GM18511 (cell line): ENCODE measurements around the gene GIMAP8.
A peak's percentile ranks its signal among the peaks of the same experiment; 100 is the strongest.

Experiments used
- ATAC-seq: cut with Tn5 transposase; IDR thresholded peaks from one replicate; pipeline ENCODE4 v1.9.1; 2021; ENCODE audit warnings: mild to moderate bottlenecking, moderate library complexity; ENCODE audit not compliant: unreplicated experiment

Gene GIMAP8

DNA sequence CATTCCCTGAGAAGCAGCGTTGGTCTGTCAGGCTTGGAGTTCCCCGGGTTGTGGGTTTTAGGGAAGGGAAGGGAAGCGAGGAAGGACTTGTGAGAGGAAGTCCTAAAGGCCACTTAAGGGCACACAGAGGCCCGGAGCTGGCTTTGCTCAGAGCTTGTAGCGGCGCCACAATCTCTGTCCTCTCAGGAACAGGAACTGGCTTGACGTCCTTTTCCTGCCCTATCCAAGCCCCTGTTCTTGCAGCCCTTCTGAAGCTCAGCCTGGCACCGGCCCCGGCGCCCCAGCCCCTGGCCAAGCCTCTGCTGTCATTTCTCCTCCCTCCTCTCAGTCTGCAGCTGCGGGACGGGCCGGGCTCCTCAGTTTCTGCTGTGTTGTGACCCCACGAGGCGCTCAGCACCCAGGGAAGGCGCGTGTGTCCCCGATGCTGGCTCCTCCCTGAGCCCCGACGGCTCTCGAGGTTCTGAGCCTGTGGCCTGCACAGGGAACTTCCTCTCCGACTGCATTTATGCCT, at the start of gene GIMAP8:
GIMAP8 (plus strand) TSS at position 140 of the 511 bp plus-strand sequence. CDS start 16,069 bp downstream, outside the sequence.
- peak; percentile 42 for ATAC-seq

DNA sequence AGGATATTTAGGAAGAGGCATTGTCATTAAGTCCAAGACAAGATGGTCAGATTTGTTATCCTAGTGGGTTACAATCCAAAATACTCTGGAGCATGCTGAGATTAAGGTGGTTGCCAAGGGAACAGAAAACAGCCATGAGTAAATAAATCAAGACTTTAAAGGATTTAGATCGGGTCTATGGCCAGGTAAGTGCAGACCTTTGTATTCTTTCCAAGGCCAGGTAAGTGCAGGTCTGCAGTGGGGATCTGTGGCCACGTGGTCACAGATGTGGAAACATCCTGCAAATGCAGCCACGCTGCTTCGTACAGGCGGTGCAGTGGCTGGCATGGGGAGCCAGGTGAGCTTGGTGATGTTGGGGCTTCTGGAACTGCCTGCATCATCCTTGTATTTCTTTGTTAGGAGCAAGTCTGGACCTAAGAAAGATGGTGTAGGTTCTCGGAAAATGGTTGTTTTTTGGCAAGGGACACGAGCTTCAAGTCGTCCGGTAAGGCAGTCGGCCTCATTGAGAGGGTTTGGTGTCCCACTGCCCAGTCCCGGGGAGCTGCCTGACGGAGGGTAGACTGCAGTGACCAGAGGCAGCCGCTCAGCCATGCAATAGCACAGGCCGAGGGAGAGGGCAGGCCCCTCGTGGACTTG, 49.5 kb upstream of the GIMAP8 start:
- ATAC-seq: no peak

DNA sequence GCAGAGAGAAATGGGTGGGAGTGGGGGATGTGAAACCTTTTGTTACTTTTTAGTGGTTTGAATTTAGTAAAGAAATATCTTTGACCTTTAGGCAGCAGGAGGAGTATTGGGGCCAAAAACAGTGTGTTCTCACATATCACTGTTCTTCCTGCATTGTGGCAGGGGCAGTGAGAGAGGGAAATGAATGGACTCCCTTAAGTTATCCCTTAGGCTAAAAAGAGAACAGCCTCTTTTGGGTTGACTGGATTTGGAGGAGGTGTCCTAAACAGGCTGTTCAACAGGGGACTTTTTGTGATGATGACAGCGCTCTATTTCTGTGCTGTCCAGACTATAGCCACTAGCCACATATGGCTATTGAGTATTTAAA, 49.0 kb upstream of the GIMAP8 start:
- ATAC-seq: no peak

DNA sequence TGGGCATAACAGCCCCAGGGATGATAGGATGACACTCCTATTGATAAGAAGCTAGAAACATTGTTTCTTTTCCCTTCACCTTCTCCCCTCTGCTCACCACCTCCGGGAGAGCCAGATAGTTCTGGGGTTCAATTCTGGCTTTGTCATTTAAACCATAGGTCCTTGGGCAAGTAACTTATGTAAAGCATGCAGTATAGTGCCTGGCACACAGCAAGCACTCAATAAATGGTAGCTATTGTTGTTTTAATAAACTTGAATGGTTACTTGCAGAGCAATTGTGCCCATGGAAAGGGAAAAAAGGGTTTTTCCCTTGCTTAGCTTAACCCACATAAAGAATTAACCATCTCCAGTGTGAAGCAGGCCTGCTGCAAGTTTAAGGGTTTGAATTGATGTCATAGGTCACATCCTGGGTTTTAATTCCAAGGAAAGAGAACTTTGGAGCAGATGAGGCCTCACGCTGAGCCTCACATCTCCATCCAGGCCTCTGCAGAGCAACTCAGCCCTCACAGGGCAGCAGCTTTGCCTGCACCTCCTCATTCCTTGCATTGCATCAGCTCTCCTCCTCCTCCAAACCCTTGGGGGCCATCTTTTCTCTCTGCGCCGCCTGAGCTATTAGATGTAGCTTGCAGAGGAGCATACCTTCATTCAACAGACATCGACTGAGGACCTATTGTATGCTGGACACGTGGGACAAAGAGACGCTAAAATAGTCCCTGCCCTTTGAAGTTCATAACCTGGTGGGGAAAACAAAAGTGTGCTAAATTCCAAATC, 48.4 kb upstream of the GIMAP8 start:
- ATAC-seq: no peak

DNA sequence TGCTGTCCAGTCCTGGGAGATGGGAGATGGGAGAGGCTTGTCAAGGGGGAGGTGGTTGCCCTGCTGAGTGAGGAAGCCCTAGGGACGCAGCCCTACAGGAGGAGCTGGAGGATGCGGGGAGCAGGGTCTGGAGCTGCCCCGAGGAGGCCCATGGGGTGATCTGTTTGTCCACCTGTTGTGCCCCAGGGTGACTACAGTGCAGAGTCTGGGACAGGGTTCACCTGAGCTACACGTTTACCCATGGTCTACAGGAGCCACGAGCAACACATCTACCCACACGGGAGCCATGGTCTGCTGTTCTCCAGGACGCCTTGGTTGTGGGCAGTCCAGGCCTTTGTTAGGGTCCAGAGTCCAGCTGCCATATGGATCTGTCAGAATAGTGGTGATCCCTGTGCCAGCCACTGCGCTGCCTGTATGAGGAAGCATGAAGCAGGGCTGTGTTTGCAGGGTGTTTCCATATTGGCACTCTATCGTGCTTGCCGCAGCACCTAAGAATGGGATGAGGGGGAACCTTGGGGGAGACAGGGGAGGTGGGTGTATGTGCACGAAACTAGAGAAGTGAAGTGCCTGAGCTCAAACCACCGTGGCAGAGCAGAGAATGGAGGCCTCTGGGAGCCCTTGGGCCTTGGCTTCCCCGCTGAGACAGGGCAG, 47.6 kb upstream of the GIMAP8 start:
- ATAC-seq: no peak

DNA sequence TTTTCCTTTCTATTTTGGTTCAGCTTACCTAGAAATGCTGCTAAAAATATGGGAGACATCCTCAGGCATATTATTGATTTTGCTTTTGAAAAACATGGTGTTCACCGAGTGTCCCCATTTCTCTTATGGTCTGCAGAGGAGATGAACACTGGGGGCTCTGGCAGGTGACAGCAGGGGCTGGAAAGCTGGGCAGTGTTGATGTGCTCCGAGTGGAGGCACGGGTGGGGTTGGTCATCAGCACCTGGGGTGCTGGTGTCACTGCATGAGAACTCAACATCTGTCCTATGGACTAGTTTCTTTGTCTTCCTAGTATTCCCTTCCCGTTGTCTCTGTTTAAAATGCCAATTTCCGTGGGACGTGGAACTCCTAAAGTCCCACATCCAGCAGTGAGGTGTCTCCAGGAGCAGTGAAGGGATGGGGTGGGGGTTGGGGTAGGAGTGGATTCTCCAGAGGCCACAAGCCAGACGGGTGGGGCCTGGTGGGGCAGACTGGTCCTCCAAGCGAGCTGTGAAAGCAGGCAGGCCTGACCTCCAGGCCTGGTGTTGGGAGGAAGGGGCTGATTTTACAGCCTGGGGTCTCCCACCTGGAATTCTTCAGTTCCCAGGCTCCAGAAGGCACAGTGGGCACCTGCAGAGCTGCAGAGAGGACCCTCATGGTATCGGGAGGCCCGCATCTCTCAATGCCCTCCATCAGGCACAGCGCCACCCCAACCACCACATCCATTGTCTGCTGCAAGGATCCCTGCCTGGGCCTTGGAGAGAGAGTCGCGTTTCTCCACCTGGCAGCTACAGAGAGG, 46.9 kb upstream of the GIMAP8 start:
- no peak for ATAC-seq

DNA sequence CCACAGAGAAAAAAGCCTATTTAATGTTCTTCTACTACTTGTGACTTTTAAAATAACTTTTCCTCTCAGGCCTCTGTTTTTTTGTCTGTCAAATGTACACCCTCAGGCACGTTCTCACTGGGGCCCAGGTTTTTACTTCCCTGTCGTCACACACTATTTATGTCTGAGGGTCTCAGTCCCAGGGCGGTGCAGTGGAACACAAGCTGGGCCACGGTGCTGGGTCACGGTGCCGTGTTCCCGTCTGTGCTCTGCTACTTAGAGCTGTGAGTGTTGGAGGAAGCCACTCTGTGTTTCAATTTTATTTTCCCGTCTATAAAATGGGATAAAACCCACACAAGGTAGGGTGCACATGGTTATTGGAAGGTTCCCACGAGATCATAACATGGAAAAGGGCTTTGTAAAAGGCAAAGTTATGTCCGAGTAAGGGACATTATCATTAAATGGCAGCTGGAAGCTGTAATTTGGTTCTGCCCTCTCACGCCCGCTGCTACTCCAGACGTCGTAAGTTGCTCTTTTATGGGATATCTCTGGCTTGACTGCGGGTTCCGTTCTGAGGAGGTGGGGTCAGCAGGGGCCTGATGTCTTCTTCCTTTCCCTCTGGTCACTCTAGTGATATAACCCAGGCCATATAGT, 46.1 kb upstream of the GIMAP8 start:
- ATAC-seq: no peak

DNA sequence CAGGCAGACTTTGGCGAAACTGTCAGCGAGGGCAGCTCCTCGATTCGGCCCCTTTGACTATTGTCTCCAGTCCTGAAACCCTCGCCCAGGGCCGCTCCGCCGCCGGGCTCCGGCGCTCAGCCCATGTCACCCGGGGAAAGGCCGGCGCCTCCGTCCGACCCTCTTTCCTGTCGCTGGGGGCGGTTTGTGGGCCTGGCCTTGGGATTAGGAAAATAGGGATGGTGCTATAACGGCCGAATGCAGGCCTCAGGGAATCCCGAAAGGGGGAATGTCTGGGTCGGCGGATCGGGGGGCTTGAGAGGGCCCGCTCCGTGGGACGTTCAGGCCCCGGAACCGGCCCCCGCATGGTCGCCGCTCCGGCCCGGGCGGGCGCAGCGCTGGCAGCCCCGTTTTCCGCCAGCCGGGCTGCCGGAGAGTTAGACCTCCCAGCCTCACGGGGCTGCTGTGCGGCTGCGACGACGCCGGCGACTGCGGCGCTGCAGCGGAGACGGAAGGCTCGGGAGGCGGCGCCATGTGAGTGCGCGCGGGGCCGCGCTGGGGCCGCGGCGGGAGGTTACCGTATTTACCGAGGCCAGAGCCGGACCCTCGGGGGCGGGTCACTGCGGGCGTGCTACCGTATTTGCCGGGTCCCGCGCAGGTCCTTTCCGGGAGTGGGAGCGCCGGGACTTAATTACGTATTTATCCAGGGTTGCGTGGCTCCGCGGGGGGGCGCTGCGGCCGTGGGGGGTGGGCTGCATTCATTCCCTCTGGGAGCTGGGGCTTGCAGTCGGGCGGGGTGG, 45.4 kb upstream of the GIMAP8 start:
- peak; percentile 48 for ATAC-seq

DNA sequence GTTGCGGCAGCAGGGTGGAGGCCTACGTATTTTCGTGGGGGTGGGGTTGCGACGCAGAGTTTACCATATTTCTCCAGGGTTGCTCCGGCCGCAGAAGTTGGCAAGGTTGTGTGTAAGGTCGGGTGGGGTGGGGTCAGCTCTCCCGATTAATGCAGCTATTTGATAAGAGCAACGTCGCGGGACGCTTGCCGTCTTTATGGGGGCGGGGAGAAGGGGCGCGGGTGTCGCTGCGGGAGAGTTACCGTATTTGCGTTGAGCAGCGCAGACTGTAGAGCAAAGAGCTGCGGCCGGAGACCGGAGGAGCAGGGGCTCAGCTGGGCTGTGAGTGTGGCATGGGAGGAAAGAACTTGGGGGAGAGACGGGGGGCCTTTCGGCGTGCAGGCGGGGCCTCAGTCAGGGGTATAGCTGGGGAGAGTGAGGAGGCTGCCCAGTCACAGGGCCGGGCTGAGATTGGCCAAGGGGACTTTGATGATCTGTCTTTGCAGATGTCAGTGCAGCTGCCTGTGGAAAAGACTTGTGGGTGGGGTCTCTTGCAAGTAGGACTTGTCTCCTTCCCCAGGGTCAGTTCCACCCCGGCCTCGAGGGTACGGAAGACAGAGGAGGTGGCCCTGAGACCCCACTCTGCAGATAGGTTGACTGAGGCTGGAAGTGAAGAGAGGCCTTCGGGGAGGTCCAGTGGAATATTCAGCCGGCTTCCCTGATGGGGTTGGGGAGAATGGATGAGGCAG, 44.7 kb upstream of the GIMAP8 start:
- ATAC-seq: no peak

DNA sequence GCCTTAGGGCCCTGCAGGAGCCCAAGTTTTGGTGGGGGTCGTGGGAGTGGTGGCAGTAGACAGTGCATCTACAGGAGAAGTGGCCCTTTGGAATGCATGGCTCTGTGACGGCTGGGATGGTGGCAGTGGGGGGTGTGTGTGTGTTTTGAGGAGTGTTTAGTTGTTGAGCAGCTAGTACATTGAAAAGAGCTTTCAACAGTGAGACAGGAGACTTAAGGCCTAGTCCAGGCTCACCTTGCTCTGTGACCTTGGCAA, 44.2 kb upstream of the GIMAP8 start:
- no peak for ATAC-seq

DNA sequence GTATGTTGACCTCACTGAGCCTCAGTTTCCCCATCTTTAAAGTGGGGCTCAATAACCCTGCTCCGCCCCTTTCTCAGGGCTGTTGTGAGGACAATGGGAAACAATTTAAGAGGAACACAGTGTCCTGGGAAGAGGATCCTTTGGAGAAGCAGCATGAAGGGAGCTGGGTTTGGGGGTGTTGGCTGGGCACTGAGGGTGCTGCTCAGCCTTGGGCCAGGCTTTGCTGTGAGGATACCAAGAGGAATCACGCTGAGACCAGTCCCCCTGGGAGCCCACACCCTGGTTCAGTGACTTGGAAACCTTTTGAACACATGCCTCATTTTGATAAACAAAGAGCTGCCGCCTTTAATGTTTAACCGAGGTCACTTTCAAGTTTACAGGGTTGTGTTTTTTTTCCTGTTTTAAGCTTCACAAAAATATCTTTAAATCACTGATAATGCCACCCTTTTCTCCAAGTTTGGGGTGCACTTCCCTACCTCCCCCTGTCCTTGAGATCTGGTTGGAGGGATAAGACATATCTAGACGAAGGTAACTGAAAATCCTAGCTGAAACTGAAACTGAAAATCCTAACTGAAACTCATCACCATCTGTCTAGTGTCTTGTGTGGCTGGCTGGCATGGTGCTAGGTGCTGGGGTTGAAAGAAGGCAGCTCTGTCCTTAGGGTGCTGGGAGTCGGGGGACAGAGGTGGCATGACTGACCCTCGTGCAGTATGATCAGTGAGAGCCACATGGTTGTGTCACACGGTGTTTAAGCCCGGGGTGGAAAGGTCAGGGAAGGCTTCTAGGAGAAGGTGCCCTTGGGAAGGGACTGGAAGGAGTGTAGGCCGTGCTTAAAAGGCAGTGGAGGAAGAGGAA, 43.6 kb upstream of the GIMAP8 start:
- ATAC-seq: peak; percentile 75

DNA sequence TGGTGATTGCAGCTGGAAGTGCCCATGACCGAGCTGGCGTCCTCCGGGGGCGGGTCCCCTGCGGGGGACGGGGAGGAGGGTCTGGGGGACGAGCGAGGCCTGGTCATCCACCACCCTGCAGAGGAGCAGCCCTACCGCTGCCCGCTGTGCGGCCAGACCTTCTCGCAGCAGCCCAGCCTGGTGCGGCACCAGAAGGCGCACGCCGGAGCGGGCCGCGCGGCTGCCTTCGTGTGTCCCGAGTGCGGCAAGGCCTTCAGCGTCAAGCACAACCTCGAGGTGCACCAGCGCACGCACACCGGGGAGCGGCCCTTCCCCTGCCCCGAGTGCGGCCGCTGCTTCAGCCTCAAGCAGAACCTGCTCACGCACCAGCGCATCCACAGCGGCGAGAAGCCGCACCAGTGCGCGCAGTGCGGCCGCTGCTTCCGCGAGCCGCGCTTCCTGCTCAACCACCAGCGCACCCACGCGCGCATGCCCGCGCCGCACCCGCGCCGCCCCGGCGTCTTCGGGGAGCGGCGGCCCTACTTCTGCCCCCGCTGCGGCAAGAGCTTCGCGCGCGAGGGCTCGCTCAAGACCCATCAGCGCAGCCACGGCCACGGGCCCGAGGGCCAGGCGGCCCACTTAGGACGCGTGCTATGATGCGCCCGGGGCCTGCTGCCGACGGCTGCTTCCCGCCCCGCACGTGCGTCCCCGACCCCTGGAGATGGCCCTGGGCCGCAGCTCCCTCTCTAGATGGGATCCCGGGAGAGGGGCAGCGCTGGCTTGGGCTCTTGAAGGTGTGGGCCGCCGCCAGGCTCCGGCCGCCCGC, 42.6 kb upstream of the GIMAP8 start:
- ATAC-seq: no peak

DNA sequence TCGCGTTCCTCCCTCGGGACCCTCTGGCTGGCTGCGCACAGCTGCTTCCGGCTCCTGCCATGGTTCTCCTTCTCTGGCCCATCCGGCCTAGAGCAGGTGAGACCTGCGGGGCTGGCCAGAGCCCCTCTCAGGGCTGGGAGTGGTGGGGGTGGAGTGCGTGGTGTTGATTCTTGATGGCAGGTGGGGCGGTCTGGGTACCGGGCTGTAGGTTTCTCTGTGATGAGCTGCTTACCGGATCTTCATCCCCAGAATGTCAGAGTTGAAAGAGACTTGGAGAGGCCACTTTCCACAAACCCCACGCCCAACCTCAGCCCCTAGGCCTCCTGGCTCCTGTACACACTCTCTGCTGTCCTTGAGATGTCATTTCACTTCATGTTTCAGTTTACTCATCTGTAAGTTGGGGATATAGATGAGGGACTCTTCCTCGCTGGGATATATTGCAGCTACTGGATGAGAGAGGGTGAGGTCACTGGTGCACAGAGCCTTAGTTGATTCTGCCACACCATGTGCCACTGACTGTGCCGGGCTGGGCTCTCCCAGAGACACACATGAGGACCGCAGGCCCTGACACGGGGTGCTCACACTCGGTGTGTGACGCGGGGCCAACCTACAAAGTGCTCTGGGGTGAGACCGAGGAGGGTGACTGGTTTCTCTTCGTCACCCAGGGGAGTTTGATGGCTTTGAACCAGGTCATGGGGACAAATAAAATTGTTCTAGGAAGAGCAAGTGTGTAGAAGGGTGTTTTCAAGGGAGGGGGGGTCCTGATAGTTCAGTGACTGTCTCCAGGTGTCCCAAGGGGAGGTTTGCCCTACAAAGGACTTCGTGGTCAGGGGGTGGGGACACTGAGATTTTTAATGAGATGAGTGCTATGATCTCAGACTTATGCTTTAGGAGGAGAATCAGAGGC, 41.8 kb upstream of the GIMAP8 start:
- ATAC-seq: peak; percentile 15

DNA sequence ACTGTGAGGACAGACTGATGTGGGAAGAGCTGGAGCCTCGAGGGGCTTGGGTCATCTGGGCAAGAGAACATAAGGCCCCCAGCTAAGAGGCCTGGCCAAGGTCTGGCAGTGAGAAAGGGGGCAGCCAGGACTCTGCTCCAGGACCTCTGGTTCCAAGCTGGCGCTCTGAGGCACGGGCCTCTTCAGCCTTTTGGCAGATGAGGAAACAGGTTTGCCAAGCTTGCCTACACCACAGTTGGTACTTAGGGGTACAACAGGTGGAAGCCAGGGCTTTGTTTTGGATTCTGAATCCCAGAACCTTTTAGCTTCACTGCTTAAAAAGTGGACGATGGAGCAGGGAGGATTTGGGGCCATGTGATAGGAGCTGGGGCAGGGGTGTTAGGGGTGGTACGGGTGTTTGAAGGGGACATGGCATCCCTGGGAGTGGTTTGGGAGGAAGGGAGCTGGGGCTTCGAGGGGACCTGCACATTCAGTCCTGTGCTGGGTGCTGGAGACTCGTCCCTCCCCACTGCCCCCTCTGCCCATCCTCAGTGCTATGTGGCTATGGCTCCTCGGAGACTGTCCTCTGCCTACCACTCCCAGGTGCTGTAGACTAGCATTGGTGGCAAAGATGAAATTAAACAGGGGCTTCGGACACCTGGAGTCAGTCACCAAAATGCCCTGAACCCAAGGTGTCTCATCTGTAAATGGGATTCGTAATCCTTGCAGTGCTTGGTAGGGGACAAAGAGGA, 41.0 kb upstream of the GIMAP8 start:
- no peak for ATAC-seq

DNA sequence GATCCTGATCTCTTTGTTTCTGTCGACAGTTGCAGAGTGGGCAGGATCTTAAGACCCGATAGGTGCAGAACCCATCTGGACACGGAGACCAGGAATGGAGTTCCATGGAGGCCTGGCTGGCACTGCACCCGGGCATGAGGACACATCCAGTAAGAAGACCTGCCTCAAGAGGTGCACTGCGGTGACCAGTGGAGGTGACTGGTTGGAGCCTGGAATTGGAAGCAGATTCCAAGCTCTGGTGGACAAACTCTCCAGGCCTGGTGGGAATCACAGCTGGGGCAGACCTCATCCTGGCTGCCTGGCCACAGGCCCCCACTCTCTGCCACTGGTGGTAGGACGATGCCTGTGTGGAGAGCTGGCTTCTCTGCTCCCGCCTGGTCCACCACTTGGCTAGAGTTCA, 40.3 kb upstream of the GIMAP8 start:
- ATAC-seq: no peak
